Measurements from ENCODE around the gene RGS6. TPM values are rescaled to one million over a fixed set of nuclear protein-coding genes. Genes with fewer than 3 reads are reported as not detected.

RGS6 gene
- total RNA-seq, 6 donors from 2014 or later = 0.83 to 12.9 (median 2.2) TPM; not detected in 1

DNA sequence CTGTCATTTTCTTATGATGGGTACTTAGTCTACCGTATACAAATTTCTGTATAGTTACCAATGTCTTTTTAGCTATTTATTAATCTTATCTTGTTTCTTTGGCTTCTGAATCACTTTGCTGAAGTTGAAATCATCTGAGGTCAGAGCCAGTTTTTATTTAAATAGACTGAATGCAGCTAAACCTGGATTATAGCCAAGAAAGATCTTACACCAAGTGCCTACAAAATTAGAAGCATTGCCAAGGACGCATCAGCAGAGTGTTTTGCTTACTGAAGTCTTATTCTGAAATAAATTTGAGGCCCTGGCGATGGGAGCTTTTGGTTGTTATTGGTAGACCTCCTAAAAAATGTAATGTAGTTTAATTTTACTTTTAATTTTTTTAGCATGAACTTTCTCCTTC lies 128.2 kb downstream of the RGS6 start:
- DNase-seq = no peak
- no peak overlapping the region for H3K27ac ChIP-seq
- WGBS, 2 donors = 48 to 58% methylated on average over 3 of the region's 3 CpGs
- H3K9me3 ChIP-seq = no peaks in the 10 kb centered on the region
- TF ChIP-seq POLR2AphosphoS5 (IDR thresholded peaks at IDR 0.05) (no peak), POLR2A (IDR thresholded peaks at IDR 0.05) (no peak), EP300 (IDR thresholded peaks at IDR 0.05) (no peak)
- TF ChIP-seq, protein P1, sequence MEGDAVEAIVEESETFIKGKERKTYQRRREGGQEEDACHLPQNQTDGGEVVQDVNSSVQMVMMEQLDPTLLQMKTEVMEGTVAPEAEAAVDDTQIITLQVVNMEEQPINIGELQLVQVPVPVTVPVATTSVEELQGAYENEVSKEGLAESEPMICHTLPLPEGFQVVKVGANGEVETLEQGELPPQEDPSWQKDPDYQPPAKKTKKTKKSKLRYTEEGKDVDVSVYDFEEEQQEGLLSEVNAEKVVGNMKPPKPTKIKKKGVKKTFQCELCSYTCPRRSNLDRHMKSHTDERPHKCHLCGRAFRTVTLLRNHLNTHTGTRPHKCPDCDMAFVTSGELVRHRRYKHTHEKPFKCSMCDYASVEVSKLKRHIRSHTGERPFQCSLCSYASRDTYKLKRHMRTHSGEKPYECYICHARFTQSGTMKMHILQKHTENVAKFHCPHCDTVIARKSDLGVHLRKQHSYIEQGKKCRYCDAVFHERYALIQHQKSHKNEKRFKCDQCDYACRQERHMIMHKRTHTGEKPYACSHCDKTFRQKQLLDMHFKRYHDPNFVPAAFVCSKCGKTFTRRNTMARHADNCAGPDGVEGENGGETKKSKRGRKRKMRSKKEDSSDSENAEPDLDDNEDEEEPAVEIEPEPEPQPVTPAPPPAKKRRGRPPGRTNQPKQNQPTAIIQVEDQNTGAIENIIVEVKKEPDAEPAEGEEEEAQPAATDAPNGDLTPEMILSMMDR (IDR thresholded peaks at IDR 0.05) = no peak
- no peaks in the 10 kb centered on the region for H3K4me1 ChIP-seq
- H3K27me3 ChIP-seq = no peaks in the 10 kb centered on the region
- no peaks in the 10 kb centered on the region for H3K36me3 ChIP-seq
- H3K4me3 ChIP-seq = no peak overlapping the region
- ATAC-seq (ENCODE audit: low FRiP score in 2 of 2) = no peak

GRCh38 chr14:72060917-72061316 lies 128.7 kb downstream of the RGS6 start:
- Histone ChIP-seq H3K9me3 (no peaks in the 10 kb centered on the region), H3K4me1 (no peaks in the 10 kb centered on the region), H3K36me3 (no peaks in the 10 kb centered on the region), H3K4me3 (no peak overlapping the region), H3K27ac (no peak overlapping the region), H3K27me3 (no peaks in the 10 kb centered on the region)
- no peak for ATAC-seq (ENCODE audit: low FRiP score in 2 of 2)
- TF ChIP-seq POLR2A (IDR thresholded peaks at IDR 0.05) (no peak), POLR2AphosphoS5 (IDR thresholded peaks at IDR 0.05) (no peak), EP300 (IDR thresholded peaks at IDR 0.05) (no peak)
- TF ChIP-seq, protein P1 (IDR thresholded peaks at IDR 0.05) = no peak
- DNase-seq = no peak
- 83 to 87% methylated on average over 1 of the region's 1 CpG for WGBS, 2 donors

GRCh38 chr14:72061718-72062117 lies 129.5 kb downstream of the RGS6 start:
- H3K27ac ChIP-seq = no peak overlapping the region
- H3K9me3 ChIP-seq = no peaks in the 10 kb centered on the region
- 69 to 80% methylated on average over 1 of the region's 1 CpG for WGBS, 2 donors
- TF ChIP-seq POLR2A (IDR thresholded peaks at IDR 0.05) (no peak), EP300 (IDR thresholded peaks at IDR 0.05) (no peak), POLR2AphosphoS5 (IDR thresholded peaks at IDR 0.05) (no peak)
- TF ChIP-seq, protein P1 (IDR thresholded peaks at IDR 0.05) = no peak
- no peaks in the 10 kb centered on the region for H3K4me1 ChIP-seq
- ATAC-seq (ENCODE audit: low FRiP score in 2 of 2) (no peak), DNase-seq (no peak)
- H3K27me3 ChIP-seq = no peaks in the 10 kb centered on the region
- no peaks in the 10 kb centered on the region for H3K36me3 ChIP-seq
- H3K4me3 ChIP-seq = no peak overlapping the region

GRCh38 chr14:72063761-72064282 lies 131.6 kb downstream of the RGS6 start:
- Histone ChIP-seq H3K27ac (no peak overlapping the region), H3K4me1 (no peaks in the 10 kb centered on the region), H3K36me3 (no peaks in the 10 kb centered on the region), H3K9me3 (no peaks in the 10 kb centered on the region), H3K4me3 (no peak overlapping the region), H3K27me3 (no peaks in the 10 kb centered on the region)
- WGBS, 2 donors = 68 to 72% methylated on average over 4 of the region's 4 CpGs
- DNase-seq = no peak
- no peak for ATAC-seq (ENCODE audit: low FRiP score in 2 of 2)
- TF ChIP-seq, protein P1 (IDR thresholded peaks at IDR 0.05) = no peak
- TF ChIP-seq POLR2AphosphoS5 (IDR thresholded peaks at IDR 0.05) (no peak), EP300 (IDR thresholded peaks at IDR 0.05) (no peak), POLR2A (IDR thresholded peaks at IDR 0.05) (no peak)

- no peak for DNase-seq
- Histone ChIP-seq H3K27ac (no peak overlapping the region), H3K9me3 (no peaks in the 10 kb centered on the region), H3K36me3 (no peaks in the 10 kb centered on the region), H3K27me3 (no peaks in the 10 kb centered on the region), H3K4me3 (no peak overlapping the region), H3K4me1 (no peaks in the 10 kb centered on the region)
- WGBS, 2 donors = 62 to 74% methylated on average over 4 of the region's 4 CpGs
- ATAC-seq (ENCODE audit: low FRiP score in 2 of 2) = no peak
- TF ChIP-seq POLR2A (IDR thresholded peaks at IDR 0.05) (no peak), POLR2AphosphoS5 (IDR thresholded peaks at IDR 0.05) (no peak), EP300 (IDR thresholded peaks at IDR 0.05) (no peak)
- TF ChIP-seq, protein P1 (IDR thresholded peaks at IDR 0.05) = no peak
Measured at GRCh38 chr14:72064501-72064900, 132.3 kb downstream of the RGS6 start.
